ENCODE results near the gene KCNMB3.

KCNMB3 gene

GRCh38 chr3:179196098-179196497, 54.8 kb downstream of the KCNMB3 start:
- no peak for DNase-seq (ENCODE audit: low read depth)

GRCh38 chr3:179194931-179195330, 56.0 kb downstream of the KCNMB3 start:
- DNase-seq (ENCODE audit: low read depth): no peak
